ENCODE results near the gene RIMBP2. TPM values are rescaled to one million over a fixed set of nuclear protein-coding genes. Genes with fewer than 3 reads are reported as not detected.

The RIMBP2 gene
- polyA plus RNA-seq, 1 of the 3 experiments (the other 2 are of a cell fraction): 0.90 TPM

DNA sequence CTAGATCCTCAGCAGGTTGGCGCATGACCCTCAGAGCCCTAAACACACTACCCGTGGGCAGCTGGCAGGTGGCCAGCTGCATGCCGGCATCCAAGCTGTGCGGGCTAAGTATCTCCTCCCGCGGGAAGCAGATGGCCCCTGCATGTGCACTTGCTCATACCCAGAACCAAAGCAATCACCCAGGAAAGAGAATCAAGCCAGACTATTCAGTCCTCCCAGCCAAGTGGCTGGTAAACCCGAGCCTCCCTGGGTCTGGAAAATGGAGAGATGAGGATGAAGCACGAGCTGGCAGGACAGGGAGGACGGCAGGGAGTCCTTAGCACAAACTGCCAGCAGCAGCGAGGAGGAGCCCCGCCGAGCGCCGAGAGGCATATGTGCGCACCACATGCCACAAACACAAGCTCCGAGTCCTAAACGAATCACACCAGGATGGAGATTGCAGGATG is 139.7 kb downstream of the RIMBP2 start:
- Histone ChIP-seq H3K27ac (ENCODE audit: low read depth in 2 of 2, low read length in 1 of 2) (peak overlapping the region in 1 of 2 experiments; percentile 94; a peak in 2 of 4 replicates), H4K20me1 (ENCODE audit: insufficient read depth) (no peaks in the 10 kb centered on the region), H3K4me2 (no peak overlapping the region), H2AFZ (ENCODE audit: low read depth) (no peak overlapping the region), H3K9me2 (no peaks in the 10 kb centered on the region), H3K4me1 (ENCODE audit: control insufficient read depth in 1 of 2, insufficient read depth in 2 of 2, low read depth in 1 of 2, low read length in 1 of 2) (peaks cover 0 to 76% of the 10 kb centered on the region in 2 experiments; a peak in 2 of 4 replicates), H3K79me2 (ENCODE audit: insufficient read depth) (no peaks in the 10 kb centered on the region), H3F3A (replicated peaks; ENCODE audit: insufficient read depth) (no peaks in the 10 kb centered on the region), H3K9me3 (no peaks in the 10 kb centered on the region), H3K36me3 (replicated peaks in 1 of 2; ENCODE audit: control insufficient read depth in 1 of 2, insufficient read depth in 2 of 2, low read length in 1 of 2) (no peaks in the 10 kb centered on the region), H3K4me3 (ENCODE audit: low read depth in 2 of 2, low read length in 1 of 2) (no peak overlapping the region; a peak in 1 of 4 replicates), H3K9ac (no peak overlapping the region), H3K27me3 (ENCODE audit: insufficient read depth) (no peaks in the 10 kb centered on the region)
- WGBS (ENCODE audit: low lambda C conversion rate): 32% methylated on average over 15 of the region's 17 CpGs
- no peak for TF ChIP-seq YY1 (IDR thresholded peaks at IDR 0.05; ENCODE audit: low read depth)
- TF ChIP-seq, protein P1, sequence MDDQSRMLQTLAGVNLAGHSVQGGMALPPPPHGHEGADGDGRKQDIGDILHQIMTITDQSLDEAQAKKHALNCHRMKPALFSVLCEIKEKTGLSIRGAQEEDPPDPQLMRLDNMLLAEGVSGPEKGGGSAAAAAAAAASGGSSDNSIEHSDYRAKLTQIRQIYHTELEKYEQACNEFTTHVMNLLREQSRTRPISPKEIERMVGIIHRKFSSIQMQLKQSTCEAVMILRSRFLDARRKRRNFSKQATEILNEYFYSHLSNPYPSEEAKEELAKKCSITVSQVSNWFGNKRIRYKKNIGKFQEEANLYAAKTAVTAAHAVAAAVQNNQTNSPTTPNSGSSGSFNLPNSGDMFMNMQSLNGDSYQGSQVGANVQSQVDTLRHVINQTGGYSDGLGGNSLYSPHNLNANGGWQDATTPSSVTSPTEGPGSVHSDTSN (IDR thresholded peaks at IDR 0.05): no peak
- peak; percentile 39 for TF ChIP-seq CHD2 (IDR thresholded peaks at IDR 0.05; ENCODE audit: low read length, partially characterized antibody)
- TF ChIP-seq EZH2phosphoT487 (IDR thresholded peaks at IDR 0.05; ENCODE audit: borderline replicate concordance, low read depth): no peak
- TF ChIP-seq EP300 (IDR thresholded peaks at IDR 0.05; ENCODE audit: borderline replicate concordance in 1 of 2, low read depth in 1 of 2, low read length in 1 of 2): peak in 1 of 2 experiments; percentile 57; a peak in 1 of 4 replicates
- TF ChIP-seq TCF12 (IDR thresholded peaks at IDR 0.05): no peak
- TF ChIP-seq FOXJ3 (CRISPR knock-in tag; IDR thresholded peaks at IDR 0.05): peak; percentile 46; the same call in 1 of the 2 replicates
- TF ChIP-seq MXI1 (IDR thresholded peaks at IDR 0.05; ENCODE audit: low read depth, low read length): peak; percentile 76; the same call in 1 of the 2 replicates
- peak; percentile 82 for TF ChIP-seq RCOR1 (IDR thresholded peaks at IDR 0.05; ENCODE audit: low read length)
- peak; percentile 84 for DNase-seq
- CTCF ChIA-PET: interaction anchor here (0.6 to 2.0 kb wide), 7 partner anchors 24 to 241 kb away, joined by 3 to 7 read pairs (median 3); partner anchors contain the start of gene RIMBP2
- POLR2A ChIA-PET: interaction anchor here (1.0 kb wide), 1 partner anchor 25 kb away, joined by 3 read pairs; no protein-coding TSS in a partner anchor

DNA sequence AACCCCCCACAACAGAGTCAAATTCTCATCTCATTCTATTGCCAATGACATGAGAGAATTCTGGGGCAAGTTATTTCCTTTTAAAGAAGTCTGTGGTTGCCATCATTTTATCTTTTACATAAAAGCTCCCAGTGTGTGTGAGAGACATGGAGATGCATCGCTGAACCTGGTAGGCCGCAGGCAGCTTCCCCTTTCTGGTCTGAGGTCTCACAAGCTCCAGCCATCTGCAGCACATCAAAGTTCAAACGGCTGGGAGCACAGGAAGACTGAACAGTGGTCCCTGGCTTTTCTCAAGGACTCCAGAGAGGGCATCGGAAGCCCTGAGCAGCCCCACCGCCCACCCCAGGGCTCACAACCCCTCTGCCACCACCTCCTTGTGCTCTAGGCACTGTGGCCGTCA is 141.7 kb downstream of the RIMBP2 start:
- no peaks in the 10 kb centered on the region for H3K9me2 ChIP-seq
- H3K27me3 ChIP-seq (ENCODE audit: insufficient read depth): no peaks in the 10 kb centered on the region
- H2AFZ ChIP-seq (ENCODE audit: low read depth): no peak overlapping the region
- TF ChIP-seq GATA2 (CRISPR knock-in tag; IDR thresholded peaks at IDR 0.05) (no peak), SMC3 (IDR thresholded peaks at IDR 0.05; ENCODE audit: low read depth, low read length) (no peak), RAD21 (IDR thresholded peaks at IDR 0.05; ENCODE audit: low read length) (no peak), JUND (IDR thresholded peaks at IDR 0.05) (no peak), EZH2phosphoT487 (IDR thresholded peaks at IDR 0.05; ENCODE audit: borderline replicate concordance, low read depth) (no peak), CHD2 (IDR thresholded peaks at IDR 0.05; ENCODE audit: low read length, partially characterized antibody) (no peak), FOXJ3 (CRISPR knock-in tag; IDR thresholded peaks at IDR 0.05) (no peak), NFIC (IDR thresholded peaks at IDR 0.05; ENCODE audit: borderline replicate concordance) (no peak), GABPA (IDR thresholded peaks at IDR 0.05; ENCODE audit: low read depth) (no peak), SIN3A (IDR thresholded peaks at IDR 0.05; ENCODE audit: borderline replicate concordance, low read depth, low read length) (no peak)
- TF ChIP-seq, protein P2, sequence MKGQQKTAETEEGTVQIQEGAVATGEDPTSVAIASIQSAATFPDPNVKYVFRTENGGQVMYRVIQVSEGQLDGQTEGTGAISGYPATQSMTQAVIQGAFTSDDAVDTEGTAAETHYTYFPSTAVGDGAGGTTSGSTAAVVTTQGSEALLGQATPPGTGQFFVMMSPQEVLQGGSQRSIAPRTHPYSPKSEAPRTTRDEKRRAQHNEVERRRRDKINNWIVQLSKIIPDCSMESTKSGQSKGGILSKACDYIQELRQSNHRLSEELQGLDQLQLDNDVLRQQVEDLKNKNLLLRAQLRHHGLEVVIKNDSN (IDR thresholded peaks at IDR 0.05; ENCODE audit: borderline replicate concordance, low read depth): no peak
- TF ChIP-seq, protein P3, sequence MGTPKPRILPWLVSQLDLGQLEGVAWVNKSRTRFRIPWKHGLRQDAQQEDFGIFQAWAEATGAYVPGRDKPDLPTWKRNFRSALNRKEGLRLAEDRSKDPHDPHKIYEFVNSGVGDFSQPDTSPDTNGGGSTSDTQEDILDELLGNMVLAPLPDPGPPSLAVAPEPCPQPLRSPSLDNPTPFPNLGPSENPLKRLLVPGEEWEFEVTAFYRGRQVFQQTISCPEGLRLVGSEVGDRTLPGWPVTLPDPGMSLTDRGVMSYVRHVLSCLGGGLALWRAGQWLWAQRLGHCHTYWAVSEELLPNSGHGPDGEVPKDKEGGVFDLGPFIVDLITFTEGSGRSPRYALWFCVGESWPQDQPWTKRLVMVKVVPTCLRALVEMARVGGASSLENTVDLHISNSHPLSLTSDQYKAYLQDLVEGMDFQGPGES (IDR thresholded peaks at IDR 0.05; ENCODE audit: low read depth, low read length): no peak
- TF ChIP-seq, protein P4, sequence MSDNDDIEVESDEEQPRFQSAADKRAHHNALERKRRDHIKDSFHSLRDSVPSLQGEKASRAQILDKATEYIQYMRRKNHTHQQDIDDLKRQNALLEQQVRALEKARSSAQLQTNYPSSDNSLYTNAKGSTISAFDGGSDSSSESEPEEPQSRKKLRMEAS (IDR thresholded peaks at IDR 0.05; ENCODE audit: low read depth): no peak
- TF ChIP-seq, protein P1 (IDR thresholded peaks at IDR 0.05): no peak
- TF ChIP-seq, protein P5, sequence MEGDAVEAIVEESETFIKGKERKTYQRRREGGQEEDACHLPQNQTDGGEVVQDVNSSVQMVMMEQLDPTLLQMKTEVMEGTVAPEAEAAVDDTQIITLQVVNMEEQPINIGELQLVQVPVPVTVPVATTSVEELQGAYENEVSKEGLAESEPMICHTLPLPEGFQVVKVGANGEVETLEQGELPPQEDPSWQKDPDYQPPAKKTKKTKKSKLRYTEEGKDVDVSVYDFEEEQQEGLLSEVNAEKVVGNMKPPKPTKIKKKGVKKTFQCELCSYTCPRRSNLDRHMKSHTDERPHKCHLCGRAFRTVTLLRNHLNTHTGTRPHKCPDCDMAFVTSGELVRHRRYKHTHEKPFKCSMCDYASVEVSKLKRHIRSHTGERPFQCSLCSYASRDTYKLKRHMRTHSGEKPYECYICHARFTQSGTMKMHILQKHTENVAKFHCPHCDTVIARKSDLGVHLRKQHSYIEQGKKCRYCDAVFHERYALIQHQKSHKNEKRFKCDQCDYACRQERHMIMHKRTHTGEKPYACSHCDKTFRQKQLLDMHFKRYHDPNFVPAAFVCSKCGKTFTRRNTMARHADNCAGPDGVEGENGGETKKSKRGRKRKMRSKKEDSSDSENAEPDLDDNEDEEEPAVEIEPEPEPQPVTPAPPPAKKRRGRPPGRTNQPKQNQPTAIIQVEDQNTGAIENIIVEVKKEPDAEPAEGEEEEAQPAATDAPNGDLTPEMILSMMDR (IDR thresholded peaks at IDR 0.05): no peak
- no peaks in the 10 kb centered on the region for H3K36me3 ChIP-seq (replicated peaks in 1 of 2; ENCODE audit: control insufficient read depth in 1 of 2, insufficient read depth in 2 of 2, low read length in 1 of 2)
- H3K79me2 ChIP-seq (ENCODE audit: insufficient read depth): no peaks in the 10 kb centered on the region
- H3K4me2 ChIP-seq: no peak overlapping the region
- whole genome bisulfite sequencing (ENCODE audit: low lambda C conversion rate): 60% methylated on average over 2 of the region's 6 CpGs
- DNase-seq: peak; percentile 55
- POLR2A ChIA-PET: interaction anchor here (2.8 kb wide), 1 partner anchor 15 kb away, joined by 10 read pairs; no protein-coding TSS in a partner anchor
- H3K9me3 ChIP-seq: no peaks in the 10 kb centered on the region
- no peak overlapping the region for H3K9ac ChIP-seq
- no peak overlapping the region for H3K4me3 ChIP-seq (ENCODE audit: low read depth in 2 of 2, low read length in 1 of 2)
- peak overlapping the region in 1 of 2 experiments; percentile 94; a peak in 2 of 4 replicates for H3K27ac ChIP-seq (ENCODE audit: low read depth in 2 of 2, low read length in 1 of 2)
- CTCF ChIA-PET: interaction anchor here (0.6 to 2.0 kb wide), 7 partner anchors 27 to 319 kb away, joined by 3 to 6 read pairs (median 3); no protein-coding TSS in a partner anchor
- H3K4me1 ChIP-seq (ENCODE audit: control insufficient read depth in 1 of 2, insufficient read depth in 2 of 2, low read depth in 1 of 2, low read length in 1 of 2): peaks cover 0 to 83% of the 10 kb centered on the region in 2 experiments; a peak in 2 of 4 replicates
- H3F3A ChIP-seq (replicated peaks; ENCODE audit: insufficient read depth): no peaks in the 10 kb centered on the region
- no peaks in the 10 kb centered on the region for H4K20me1 ChIP-seq (ENCODE audit: insufficient read depth)

Data from SK-N-SH (cell line).